Ammon's horn (tissue), 1 donor: Measurements from ENCODE around the gene SNX25.
"Not testable (repeated sequence)": the region's sequence is repeated elsewhere in the genome, so short reads cannot be mapped to it uniquely, and the experiment has no call there.

Experiments used
- DNase-seq: peaks from one replicate; pipeline ENCODE4 v3.0.0-alpha.2; 2016; ENCODE audit warnings: low spot score

The SNX25 gene

GRCh38 chr4:185232370-185232769 lies 23.0 kb downstream of the SNX25 start:
- DNase-seq = no peak

DNA sequence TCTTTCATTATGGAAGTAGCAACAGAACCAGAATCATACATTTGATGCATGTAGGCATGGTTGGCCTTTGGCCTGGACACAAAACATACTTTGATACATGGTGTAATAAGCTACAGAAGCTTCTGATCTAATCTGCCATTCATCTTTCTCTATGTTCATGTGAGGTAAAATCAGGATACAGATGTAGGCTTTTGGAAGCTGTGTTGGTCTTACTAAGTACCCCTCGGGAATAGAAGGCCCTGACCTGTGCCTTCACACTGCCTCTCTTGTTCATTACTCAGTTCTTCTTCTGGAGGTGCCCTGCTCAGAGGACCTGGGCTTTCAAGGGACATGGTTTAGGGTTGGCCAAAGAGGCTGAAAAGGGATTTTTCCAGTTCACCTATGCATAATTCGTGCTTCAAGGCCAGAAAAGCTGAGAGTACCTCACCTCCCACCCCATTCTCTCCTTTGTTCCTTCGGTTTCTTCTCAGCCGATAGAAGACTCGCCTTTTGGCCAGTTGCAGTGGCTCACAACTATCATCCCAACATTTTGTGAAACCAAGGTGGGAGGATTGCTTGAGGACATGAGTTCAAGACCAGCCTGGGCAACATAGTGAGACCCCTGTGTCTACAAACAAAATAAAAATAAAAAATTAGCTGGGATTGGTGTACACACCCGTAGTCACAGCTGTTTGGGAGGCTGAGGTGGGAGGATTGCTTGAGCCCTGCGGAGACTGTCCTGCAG lies 25.9 kb downstream of the SNX25 start:
- DNase-seq = no peak

- DNase-seq = no peak
Observed at GRCh38 chr4:185235843-185236503, 26.6 kb downstream of the SNX25 start.

- no peak for DNase-seq
Observed at GRCh38 chr4:185237175-185237574, 27.8 kb downstream of the SNX25 start.

DNA sequence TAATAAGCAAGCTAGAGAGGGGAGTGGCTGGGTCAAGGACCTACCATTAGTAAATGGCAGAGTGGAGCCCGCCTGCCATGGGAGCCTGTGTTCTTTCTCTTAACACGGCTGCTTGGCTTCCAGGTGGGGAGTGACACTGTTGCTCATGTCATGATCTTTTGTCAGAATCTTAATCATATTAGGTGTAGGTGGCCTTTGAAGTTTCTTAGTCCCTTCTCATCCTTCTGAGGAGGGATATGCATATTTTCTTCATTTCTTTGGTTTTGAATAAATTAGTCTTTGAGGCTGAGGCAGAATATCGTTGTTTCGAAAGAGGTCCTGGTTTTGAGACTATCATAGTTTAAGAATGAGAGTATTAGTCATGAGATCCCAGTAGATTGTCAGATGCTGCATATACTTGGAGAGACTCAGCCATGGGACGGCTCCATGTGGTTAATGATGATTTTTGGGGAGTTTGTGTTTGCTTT lies 28.9 kb downstream of the SNX25 start:
- DNase-seq = no peak

DNA sequence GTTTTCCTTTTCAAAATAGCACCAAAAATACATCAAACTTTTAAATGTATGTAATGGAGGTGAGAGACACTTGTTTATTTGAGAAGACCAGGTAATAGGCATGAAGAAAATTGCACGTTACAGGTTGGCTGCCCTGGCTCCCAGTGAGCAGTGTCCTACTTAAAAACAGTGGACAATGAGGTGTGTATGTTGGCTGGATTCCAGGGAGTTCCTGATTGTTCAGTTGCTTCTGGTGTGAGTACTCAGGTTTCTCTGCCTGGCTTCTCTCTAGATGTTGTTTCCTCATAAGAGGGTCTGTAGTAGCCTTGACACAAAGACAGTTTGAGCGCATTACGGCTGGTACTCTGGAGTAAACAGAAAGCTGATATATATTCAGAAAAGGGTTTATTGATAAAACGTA lies 29.4 kb downstream of the SNX25 start:
- no peak for DNase-seq

DNA sequence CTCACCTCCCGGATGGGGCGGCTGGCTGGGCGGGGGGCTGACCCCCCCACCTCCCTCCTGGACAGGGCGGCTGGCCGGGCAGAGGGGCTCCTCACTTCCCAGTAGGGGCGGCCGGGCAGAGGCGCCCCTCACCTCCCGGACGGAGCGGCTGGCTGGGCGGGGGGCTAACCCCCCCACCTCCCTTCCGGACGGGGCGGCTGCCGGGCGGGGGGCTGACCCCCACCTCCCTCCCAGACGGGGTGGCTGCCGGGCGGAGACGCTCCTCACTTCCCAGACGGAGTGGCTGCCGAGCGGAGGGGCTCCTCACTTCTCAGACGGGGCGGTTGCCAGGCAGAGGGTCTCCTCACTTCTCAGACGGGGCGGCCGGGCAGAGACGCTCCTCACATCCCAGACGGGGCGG lies 31.1 kb downstream of the SNX25 start:
- not testable (repeated sequence) for DNase-seq

DNA sequence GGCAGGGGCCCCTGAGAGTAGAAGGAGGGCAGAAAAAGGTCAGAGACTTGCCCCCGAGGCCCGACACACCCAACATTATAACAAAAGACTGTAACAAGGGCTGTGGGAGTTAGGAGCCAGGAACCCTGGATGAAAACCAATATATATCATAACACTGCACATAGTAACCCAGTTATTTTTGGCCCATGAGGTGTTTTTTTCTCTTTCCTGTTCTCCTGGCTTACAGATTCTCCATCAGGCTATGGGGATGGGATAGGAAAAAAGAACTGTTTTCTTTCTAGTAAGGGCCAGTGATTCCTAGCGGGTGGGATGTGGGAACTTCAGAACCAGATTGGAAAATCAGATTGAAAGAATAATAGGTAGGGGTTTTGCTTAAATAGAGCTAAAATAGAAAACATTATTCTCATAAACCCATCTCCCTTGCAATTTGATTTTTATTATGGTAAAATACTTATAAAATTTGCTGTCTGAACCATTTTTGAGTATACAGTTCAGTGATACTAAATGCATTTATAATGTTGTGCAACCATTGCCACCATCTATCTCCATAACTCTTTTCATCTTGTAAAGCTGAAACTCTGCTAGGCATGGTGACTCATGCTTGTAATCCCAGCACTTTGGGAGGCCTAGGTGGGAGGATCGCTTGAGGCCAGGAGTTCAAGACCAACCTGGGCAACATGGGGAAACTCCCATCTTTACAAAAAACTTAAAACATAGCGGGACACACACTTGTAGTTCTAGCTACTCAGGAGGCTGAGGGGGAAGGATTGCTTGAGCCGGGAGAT lies 33.5 kb downstream of the SNX25 start:
- no peak for DNase-seq

DNA sequence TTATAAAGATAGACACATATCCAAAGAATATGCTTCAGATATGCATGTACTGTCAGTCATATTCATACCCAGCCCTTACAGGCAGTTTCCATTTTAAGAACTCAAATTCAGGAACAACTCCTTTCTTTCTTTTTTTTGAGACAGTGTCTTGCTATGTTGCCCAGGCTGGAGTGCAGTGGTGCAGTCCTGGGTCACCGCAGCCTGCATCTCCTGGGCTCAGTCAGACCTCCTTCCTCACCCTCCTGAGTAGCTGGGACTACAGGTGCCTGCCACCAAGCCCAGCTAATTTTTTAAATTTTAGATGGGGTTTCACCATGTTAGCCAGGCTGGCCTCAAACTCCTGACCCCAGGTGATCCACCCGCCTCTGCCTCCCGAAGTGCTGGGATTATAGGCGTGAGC lies 34.5 kb downstream of the SNX25 start:
- DNase-seq = no peak

DNA sequence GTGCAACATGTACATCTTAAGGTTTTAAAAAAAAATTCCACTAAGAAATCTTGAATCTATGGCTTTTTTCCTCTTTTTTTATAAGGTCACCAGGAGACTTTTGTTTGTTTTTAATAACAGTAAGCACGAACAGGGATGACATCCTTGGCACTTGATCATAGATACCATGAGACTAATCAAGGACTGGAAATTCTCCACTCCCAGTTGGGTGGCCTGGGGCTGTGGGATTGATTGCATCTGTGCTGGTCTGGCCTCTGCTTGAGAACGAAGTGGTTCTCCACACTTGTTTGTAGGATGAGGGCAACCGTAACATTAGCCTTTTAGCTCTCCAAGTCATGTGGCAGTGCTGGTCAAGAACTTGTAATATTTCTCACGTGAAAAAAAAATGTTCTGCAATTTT lies 35.4 kb downstream of the SNX25 start:
- no peak for DNase-seq

- no peak for DNase-seq
Observed at GRCh38 chr4:185246453-185246852, 37.1 kb downstream of the SNX25 start.

DNA sequence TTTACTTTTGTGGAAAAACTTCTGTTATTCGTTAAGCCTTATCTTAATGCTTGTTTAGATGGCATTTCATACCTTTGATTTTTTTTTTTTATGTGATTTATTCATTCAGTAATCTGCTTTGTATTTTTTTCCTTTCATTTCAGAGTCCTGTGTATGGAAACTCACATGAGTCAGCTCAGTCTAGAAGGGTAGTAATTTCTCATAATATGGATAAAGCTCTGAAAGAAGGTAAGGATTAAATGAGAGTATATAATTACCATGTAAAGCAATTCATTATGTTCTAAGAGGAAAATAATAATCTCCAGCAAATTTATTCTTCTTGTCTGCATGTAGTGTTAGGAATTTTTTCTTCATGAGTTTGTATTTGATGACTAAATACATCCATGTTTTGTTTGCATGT lies 37.8 kb downstream of the SNX25 start:
- DNase-seq = no peak

- DNase-seq = no peak
Observed at GRCh38 chr4:185248393-185249039, 39.1 kb downstream of the SNX25 start.

DNA sequence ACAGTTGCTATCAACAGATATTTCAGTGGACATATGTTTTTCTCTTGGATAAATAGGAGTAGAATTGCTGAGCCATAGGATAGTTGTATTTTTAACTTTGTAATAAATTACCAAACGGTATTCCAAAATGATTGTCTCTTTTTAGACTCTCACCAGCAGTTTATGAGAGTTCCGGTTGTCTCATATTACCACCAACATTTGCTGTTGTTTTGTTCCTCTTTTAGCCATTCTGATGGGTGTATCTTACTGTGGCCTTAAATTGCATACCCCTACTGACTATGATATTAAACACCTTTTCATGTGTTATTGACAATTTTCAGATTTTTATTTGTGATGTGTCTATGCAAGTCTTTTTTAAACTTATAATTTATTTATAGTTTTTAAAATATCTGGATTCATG lies 39.7 kb downstream of the SNX25 start:
- DNase-seq = no peak

- no peak for DNase-seq
Observed at GRCh38 chr4:185254434-185254833, 45.0 kb downstream of the SNX25 start.

- DNase-seq = no peak
Observed at GRCh38 chr4:185255868-185256267, 46.5 kb downstream of the SNX25 start.

- no peak for DNase-seq
Observed at GRCh38 chr4:185256446-185256845, 47.0 kb downstream of the SNX25 start.

DNA sequence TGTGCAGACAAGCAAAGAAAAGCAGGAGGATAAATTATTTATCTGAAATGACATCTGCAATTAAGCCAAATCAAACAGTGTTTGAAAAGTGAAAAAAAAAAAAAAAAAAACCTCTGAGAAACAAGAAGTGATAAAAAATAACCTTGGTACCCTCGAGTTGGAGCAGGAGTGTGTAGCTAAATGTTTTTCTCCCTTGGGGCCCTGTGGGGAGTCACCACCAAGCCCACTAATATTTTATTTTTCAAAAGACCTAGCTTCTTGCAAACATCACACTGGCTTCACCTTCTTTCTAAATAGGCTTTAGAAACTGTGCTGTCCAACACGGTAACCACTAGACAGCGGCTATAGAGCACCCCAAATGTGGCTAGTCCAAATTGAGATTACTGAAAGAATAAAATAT lies 47.7 kb downstream of the SNX25 start:
- no peak for DNase-seq

DNA sequence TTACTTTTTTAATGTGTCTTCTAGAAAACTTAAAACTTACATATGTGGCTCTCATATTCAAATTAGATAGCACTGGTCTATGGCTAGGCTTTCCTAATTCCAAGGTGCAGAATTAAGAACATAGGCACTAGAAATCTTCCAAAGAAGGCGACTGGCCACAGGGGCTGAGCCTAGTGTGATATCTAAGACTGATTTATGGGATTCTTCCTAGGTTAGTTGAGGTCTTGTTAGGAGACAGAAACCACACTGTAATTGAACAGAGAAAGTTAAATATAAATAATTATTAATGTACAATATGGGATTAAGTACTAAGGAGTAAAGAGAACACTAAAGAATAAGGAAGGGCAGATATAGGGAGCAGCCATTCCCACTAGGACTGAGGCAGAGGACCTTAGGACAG lies 48.3 kb downstream of the SNX25 start:
- no peak for DNase-seq

- peak; percentile 17 for DNase-seq
Observed at GRCh38 chr4:185258741-185259140, 49.3 kb downstream of the SNX25 start.

GRCh38 chr4:185259719-185260118 lies 50.3 kb downstream of the SNX25 start:
- DNase-seq = no peak

- peak; percentile 32 for DNase-seq
Observed at GRCh38 chr4:185261946-185262345, 52.5 kb downstream of the SNX25 start.
